CD4-positive, alpha-beta T cell (primary cell): ENCODE results near the gene EPDR1. TPM values are rescaled to one million over a fixed set of nuclear protein-coding genes. Genes with fewer than 3 reads are reported as not detected.

Experiments
- ATAC-seq: fragments of 200-7000 bp; cut with Tn5 transposase; one replicate; pipeline ENCODE4 v1.10.0; 2022; ENCODE audit warnings: mild to moderate bottlenecking; ENCODE audit not compliant: poor library complexity
- CTCF ChIA-PET: fragments of 350-600 bp; sonication (Branson Sonifier 250); formaldehyde crosslinking; loops from one replicate; lab custom pipeline; 2021; ENCODE audit warnings: antibody characterized with exemption, inconsistent platforms; lab: Charles Lee
- POLR2A ChIA-PET: fragments of 350-600 bp; sonication (Branson Sonifier 250); formaldehyde crosslinking; loops from one replicate; lab custom pipeline; 2021; ENCODE audit warnings: antibody characterized with exemption, inconsistent platforms; lab: Charles Lee
- DNase-seq, 14 experiments: peaks; one replicate each; pipeline ENCODE4 v3.0.0-alpha.2; 2013 to 2020; ENCODE audit warnings: mixed read lengths in 2 of 14
- H3K27ac ChIP-seq, 2 donors: one replicate each; pipeline versions ENCODE4 v1.5.1 to v1.7.0; 2013; ENCODE audit warnings: low read length in 2 of 2, low read depth in 1 of 2, mild to moderate bottlenecking in 1 of 2
- H3K27me3 ChIP-seq, 2 experiments: 1 replicate in 1 of 2; 2 replicates in 1 of 2; pipeline versions ENCODE4 v1.6.1 to v1.7.0; 2013; ENCODE audit warnings: low read length in 2 of 2, control low read depth in 1 of 2, mild to moderate bottlenecking in 1 of 2, moderate library complexity in 1 of 2; ENCODE audit not compliant: insufficient read depth in 2 of 2, control insufficient read depth in 1 of 2
- H3K36me3 ChIP-seq: one replicate; pipeline ENCODE4 v1.6.1; 2013; ENCODE audit warnings: low read length, control low read depth; ENCODE audit not compliant: insufficient read depth
- H3K4me1 ChIP-seq: one replicate; pipeline ENCODE4 v1.6.1; 2013; ENCODE audit warnings: low read length, control low read depth; ENCODE audit not compliant: insufficient read depth
- H3K4me3 ChIP-seq: one replicate; pipeline ENCODE4 v1.5.1; 2013; ENCODE audit warnings: mild to moderate bottlenecking, low read length, moderate library complexity
- H3K9me3 ChIP-seq, 2 experiments: 1 replicate in 1 of 2; 2 replicates in 1 of 2; pipeline versions ENCODE4 v1.6.1 to v1.7.0; 2013; ENCODE audit warnings: low read length in 2 of 2, mild to moderate bottlenecking in 2 of 2, control low read depth in 1 of 2, moderate library complexity in 1 of 2; ENCODE audit not compliant: control insufficient read depth in 1 of 2, insufficient read depth in 1 of 2
- H3K27ac Mint-ChIP-seq: one replicate; pipeline ENCODE4 v1.8.0; 2020; ENCODE audit warnings: mixed read lengths
- H3K27me3 Mint-ChIP-seq: one replicate; pipeline ENCODE4 v1.8.0; 2021; ENCODE audit warnings: mixed read lengths
- H3K36me3 Mint-ChIP-seq: one replicate; pipeline ENCODE4 v1.8.0; 2021; ENCODE audit warnings: low read depth, mixed read lengths
- H3K4me1 Mint-ChIP-seq: one replicate; pipeline ENCODE4 v1.8.0; 2021; ENCODE audit warnings: low read depth, mixed read lengths
- H3K4me3 Mint-ChIP-seq: one replicate; pipeline ENCODE4 v1.8.0; 2020; ENCODE audit warnings: mild to moderate bottlenecking, mixed read lengths
- H3K9me3 Mint-ChIP-seq: one replicate; pipeline ENCODE4 v1.8.0; 2020; ENCODE audit warnings: mixed read lengths
- CTCF ChIP-seq: fragments of 200-600 bp; IDR thresholded peaks from one replicate; pipeline ENCODE4 v1.8.0; 2022; ENCODE audit warnings: antibody characterized with exemption, mild to moderate bottlenecking
- intact Hi-C, 2 experiments: fragments of 100-400 bp; cut with DNase I in 1 of 2; cut with micrococcal nuclease in 1 of 2; formaldehyde crosslinking; loops; one replicate each; pipeline versions ENCODE4 v1.15.1 to v1.9.0; 2023 to 2025; cut with DNase I, micrococcal nuclease
- total RNA-seq, 174 experiments: library from RNA in 2 of 174; stranded (reverse) in 2 of 174; gene quantifications; one replicate each; pipeline ENCODE4 v1.2.3 and lab custom pipeline; 2021 to 2026

EPDR1 gene
- total RNA-seq, 2 experiments from 2014 or later = not detected

- Histone ChIP-seq H3K4me3 (no peak overlapping the region), H3K27ac (no peak overlapping the region), H3K27me3 (no peaks in the 10 kb centered on the region), H3K4me1 (no peaks in the 10 kb centered on the region), H3K36me3 (no peaks in the 10 kb centered on the region), H3K9me3 (no peaks in the 10 kb centered on the region)
- ATAC-seq (no peak), DNase-seq (no peak)
- ChIA-PET CTCF (no interaction called here), POLR2A (no interaction called here)
- Mint-ChIP-seq H3K4me3 (no peak overlapping the region), H3K27me3 (peaks cover 4% of the 10 kb centered on the region), H3K4me1 (no peaks in the 10 kb centered on the region), H3K9me3 (no peaks in the 10 kb centered on the region), H3K36me3 (no peaks in the 10 kb centered on the region), H3K27ac (no peak overlapping the region)
- intact Hi-C loops = no loop called here
- TF ChIP-seq CTCF = no peak
Measured at GRCh38 chr7:37971491-37971890, 51.1 kb downstream of the EPDR1 start.

DNA sequence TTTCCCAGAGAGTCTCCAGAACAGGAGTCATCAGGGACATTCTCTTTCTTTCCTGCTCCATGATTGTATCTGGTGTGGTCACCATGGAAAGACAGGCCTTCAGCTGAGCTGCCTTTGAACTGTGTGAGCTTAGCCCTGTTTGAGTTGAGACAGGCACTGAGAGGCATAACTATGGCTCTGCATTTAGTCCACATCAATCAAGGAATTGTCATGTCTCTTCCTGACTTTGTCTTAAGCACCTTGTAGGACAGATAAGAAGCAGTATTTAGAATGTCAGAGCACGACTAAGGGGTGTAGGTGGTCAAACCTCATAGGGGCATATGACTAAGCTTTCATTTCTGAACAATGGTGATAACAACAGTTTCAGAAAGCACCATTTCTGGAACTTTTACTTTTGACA lies 53.5 kb downstream of the EPDR1 start:
- H3K9me3 Mint-ChIP-seq = no peaks in the 10 kb centered on the region
- POLR2A ChIA-PET = no interaction called here
- CTCF ChIA-PET = no interaction called here

GRCh38 chr7:37974711-37975110 lies 54.3 kb downstream of the EPDR1 start:
- Histone ChIP-seq H3K4me3 (no peak overlapping the region), H3K4me1 (no peaks in the 10 kb centered on the region), H3K27me3 (no peaks in the 10 kb centered on the region), H3K27ac (no peak overlapping the region), H3K9me3 (no peaks in the 10 kb centered on the region), H3K36me3 (no peaks in the 10 kb centered on the region)
- H3K27ac Mint-ChIP-seq = no peak overlapping the region
- DNase-seq (no peak), ATAC-seq (no peak)
- ChIA-PET CTCF (no interaction called here), POLR2A (no interaction called here)
- H3K36me3 Mint-ChIP-seq = no peaks in the 10 kb centered on the region
- no peaks in the 10 kb centered on the region for H3K4me1 Mint-ChIP-seq
- H3K9me3 Mint-ChIP-seq = no peaks in the 10 kb centered on the region
- H3K27me3 Mint-ChIP-seq = peaks cover 4% of the 10 kb centered on the region
- TF ChIP-seq CTCF = no peak
- intact Hi-C loops = no loop called here
- no peak overlapping the region for H3K4me3 Mint-ChIP-seq

More for the DNA sequence above, 53.5 kb downstream of the EPDR1 start:
- ATAC-seq (no peak), DNase-seq (no peak)
- H3K27me3 Mint-ChIP-seq = peaks cover 4% of the 10 kb centered on the region
- Histone ChIP-seq H3K4me3 (no peak overlapping the region), H3K27ac (no peak overlapping the region), H3K9me3 (no peaks in the 10 kb centered on the region), H3K27me3 (no peaks in the 10 kb centered on the region), H3K36me3 (no peaks in the 10 kb centered on the region), H3K4me1 (no peaks in the 10 kb centered on the region)
- no peak overlapping the region for H3K4me3 Mint-ChIP-seq
- H3K27ac Mint-ChIP-seq = no peak overlapping the region
- H3K4me1 Mint-ChIP-seq = no peaks in the 10 kb centered on the region
- intact Hi-C loops = no loop called here
- no peak for TF ChIP-seq CTCF
- H3K36me3 Mint-ChIP-seq = no peaks in the 10 kb centered on the region
